HG03064 (cell line): ENCODE results near the gene MAP2K6.
"Not testable (repeated sequence)": the region's sequence is repeated elsewhere in the genome, so short reads cannot be mapped to it uniquely, and the experiment has no call there.

Experiments
- ATAC-seq: cut with Tn5 transposase; IDR thresholded peaks from one replicate; pipeline ENCODE4 v1.9.1; 2021; ENCODE audit warnings: low read depth; ENCODE audit not compliant: unreplicated experiment

Gene MAP2K6

GRCh38 chr17:69452664-69453260 is 38.3 kb downstream of the MAP2K6 start:
- ATAC-seq, result no peak

DNA sequence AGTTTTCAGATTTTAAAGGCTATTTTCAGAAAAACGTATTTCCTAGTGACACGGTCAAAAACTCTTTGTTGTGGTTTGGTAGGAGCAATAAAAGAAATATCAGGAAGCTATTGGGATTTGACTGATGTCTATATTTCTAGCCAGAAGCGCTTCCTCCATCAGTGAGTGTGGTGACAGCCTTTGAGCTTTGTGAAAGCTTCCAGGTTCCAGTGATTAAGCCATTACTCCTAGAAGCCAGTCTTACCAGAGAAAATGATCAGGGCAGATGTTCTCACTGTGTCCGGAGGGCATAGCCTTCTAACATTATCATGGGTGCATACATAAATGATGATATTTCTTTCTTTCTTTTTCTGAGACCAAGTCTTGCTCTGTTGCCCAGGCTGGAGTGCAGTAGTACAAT is 39.6 kb downstream of the MAP2K6 start:
- no peak for ATAC-seq

GRCh38 chr17:69455040-69455439 is 40.5 kb downstream of the MAP2K6 start:
- ATAC-seq, result no peak

GRCh38 chr17:69457603-69458002 is 43.1 kb downstream of the MAP2K6 start:
- no peak for ATAC-seq

GRCh38 chr17:69460963-69461922 is 46.7 kb downstream of the MAP2K6 start:
- no peak for ATAC-seq

DNA sequence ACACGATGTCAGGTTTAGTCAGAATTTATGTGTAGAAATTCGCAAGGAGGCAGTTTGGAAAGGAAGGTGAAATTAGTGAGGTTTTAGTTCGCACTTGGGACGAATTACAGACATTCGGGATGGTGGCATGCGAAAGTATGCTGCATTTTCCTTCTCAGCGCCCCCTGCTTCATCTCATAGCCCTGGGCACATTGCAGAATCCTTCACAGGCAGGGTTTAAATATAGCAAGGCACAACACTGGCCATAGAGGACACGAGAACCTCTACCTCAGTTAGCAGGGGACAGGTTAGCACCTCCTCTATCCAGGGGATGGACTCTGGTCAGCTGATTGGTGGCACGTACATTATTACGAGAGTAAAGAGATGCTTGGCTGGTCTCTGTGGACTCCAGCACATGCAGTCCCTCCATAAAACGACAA is 47.5 kb downstream of the MAP2K6 start:
- no peak for ATAC-seq

- no peak for ATAC-seq
Measured at GRCh38 chr17:69462882-69463281, 48.4 kb downstream of the MAP2K6 start.

DNA sequence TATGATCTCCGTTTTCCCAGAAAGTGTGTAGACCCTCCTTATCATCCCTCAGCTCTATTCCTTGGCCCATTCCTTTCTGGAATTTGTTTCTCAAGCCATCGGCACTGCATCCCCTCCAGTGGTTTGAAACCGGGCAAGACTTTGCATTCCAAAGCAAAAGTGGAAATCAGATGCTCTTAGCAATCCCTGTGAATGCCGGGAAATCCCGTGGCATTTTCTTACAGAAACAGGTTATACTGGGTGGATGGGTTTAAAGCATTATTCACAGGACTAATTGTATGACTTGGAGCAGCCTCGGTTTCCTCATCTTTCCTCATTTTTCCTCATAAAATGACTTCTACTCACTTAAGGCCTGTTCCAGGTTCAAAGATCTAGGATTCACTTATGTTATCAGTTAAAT is 52.0 kb downstream of the MAP2K6 start:
- no peak for ATAC-seq

DNA sequence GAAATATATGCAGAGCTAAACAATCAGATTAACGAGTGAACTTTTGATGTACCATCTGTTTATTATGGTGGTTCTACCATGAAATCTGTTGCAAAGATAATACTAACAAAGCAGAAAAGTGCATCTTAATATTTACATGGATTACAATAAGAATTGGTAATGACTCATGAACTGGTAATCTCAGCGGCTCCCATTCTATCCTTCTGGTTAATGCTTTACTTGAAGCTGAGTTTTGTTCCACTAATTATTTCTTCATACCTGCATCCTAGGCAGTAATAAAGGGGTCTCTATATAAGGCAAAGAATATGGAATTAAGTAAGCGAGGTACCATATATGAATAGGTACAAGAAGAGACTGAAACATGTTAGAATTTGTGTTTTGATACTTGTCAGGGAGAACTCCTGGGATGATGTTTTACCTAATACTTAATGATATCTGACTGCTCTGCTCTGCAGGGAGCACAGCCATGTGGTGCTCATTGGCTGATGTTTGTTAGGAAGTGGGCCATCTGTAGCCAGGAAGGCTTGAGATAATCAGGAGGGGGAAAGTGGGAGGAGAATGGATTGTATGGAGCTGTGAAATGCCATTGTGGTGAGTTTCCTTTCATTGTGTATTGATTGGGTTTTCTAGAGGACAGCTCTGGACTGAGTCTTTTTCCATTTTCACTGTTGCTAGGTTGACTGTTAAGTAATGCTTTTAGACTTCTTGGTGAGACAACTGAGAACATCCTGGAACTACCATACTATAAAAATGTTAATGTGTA is 52.6 kb downstream of the MAP2K6 start:
- no peak for ATAC-seq

DNA sequence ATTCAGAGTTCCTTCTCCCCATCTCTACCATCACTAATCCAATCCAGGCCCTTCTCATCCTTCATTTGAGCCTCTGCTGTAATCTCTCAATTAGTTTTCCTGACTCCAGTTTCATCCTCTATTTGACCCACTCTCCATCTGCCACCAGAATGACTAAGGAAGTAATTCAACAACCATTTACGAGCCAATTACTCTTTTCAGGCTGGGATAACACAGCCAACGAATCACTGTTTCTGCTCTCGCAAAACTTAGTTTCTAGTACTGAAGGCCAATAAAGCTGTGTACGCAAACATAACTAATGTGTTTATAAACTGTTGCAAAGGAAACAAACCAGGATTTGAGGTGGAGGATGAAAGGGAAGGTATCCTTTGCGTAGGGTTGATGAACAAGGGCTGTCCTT is 53.7 kb downstream of the MAP2K6 start:
- no peak for ATAC-seq

GRCh38 chr17:69470702-69471101 is 56.2 kb downstream of the MAP2K6 start:
- no peak for ATAC-seq

DNA sequence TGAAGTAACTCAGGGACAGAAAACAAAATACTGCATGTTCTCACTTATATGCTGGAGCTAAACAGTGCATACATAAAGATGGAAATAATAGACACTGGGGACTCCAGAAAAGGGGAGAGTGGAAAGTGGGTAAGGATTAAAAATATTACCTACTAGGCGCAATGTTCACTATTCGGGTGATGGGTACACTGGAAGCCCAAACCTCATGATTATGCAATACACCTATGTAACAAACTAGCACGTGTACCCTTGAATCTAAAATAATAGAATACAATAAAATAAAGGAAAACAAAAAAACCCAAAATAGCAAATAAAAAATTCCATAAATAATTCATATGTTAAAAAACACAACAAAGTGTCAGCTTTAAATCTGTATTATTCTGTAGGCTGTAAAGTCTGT is 56.9 kb downstream of the MAP2K6 start:
- ATAC-seq, result no peak

DNA sequence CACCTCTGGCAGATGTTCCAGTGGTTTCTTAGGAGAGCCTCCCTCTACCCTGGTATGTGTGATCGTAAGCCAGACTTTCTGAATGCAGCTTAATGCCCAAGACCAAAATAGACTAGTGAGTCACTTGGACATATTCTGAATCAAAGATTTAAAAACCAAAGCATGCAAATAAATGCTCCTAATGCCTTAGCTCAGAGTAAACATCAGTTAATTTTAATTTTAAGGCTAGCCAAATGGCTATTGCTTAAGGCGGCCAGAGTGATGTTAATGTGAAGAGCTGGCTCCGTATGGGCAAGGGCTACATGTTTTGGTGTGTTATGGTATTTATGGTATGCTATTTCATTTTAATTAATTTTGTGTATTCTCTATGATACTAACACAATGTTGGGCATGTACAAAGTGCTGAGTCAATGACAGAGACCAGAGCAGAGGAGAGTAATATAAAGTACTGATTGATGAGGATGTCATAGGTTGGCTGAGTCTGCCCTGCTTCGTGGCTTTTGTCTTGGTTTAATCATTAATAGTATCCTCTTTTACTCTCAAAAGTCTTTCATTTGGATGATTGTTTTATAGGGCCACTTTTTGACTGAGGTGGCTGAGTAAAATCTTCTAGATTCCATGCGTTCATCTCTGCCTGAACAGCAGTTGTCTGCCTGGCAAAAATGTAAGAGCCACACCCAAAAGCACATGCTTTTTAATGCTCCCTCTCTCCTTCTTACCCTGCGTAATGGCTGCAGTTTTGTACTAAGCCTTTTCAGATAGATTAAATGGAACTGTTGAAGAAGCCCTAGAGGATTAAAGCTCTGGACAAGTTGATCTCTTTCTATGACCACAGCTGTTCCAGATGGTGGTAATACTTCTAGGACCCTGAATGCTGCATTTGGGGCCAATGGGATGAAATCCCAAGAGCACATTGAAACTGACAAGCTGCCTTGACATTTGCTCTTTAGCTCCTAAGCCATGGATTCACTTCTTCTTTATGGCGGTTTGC is 59.6 kb downstream of the MAP2K6 start:
- ATAC-seq, result no peak

GRCh38 chr17:69477204-69477902 is 62.9 kb downstream of the MAP2K6 start:
- no peak for ATAC-seq

DNA sequence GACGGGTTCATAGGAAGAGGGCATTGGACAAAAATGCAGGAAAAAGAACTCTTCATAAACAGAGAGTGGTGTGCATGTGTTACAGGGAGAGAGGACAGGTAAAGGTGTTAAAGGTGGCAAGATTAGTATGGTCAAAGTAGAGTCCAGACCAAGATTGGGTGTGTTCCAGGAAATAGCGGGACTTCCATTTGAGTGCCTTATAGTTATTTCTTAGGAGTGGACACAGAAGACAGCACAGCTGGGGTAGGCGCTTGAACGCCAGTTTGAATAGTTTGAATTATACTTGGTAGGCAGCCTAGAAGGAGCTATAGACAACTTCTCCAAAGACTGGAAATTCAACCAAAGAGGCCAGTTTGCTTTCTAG is 63.4 kb downstream of the MAP2K6 start:
- ATAC-seq, result no peak

DNA sequence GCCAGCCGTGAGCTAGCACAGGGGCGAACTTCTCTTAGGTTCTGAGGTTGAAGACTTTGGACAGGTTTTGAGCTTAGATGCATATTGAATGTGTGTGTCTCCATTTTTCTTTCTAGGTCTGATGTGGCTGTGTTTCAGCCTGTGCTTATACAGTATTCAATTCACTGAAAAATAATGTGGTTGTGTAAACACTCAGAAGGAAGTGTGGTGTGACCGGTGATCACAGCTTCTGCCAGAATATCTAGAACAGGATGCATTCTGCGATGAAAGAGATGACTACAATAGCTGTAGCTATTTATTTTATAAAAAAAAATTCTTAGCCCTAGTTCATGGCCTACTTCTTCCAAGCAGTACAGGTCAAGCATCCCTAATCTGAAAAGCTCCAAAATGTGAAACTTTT is 64.4 kb downstream of the MAP2K6 start:
- no peak for ATAC-seq

GRCh38 chr17:69479756-69480155 is 65.3 kb downstream of the MAP2K6 start:
- not testable (repeated sequence) for ATAC-seq

- no peak for ATAC-seq
Measured at GRCh38 chr17:69480245-69480644, 65.7 kb downstream of the MAP2K6 start.

DNA sequence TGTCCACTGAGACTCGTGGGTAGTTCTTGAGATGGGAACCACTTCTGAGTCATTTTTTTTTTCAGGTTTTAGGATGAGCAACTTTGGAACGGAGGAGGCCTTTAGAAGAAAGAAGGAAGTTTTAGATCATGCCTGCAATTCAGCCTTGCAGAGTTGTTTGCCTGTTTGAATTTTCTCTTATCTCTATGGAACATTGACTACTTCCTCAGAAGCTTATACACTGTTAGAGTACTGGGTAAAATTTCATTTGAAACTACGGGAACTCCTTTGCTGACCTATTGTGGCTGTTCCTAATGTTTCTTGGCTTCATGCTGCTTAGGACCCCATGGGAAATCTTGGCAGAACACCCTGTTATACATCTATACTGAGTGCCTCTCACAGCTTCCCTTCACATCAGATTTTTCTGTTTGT is 70.8 kb downstream of the MAP2K6 start:
- ATAC-seq, result no peak
